IMR-90 (cell line): ENCODE results near the gene MB. TPM values are rescaled to one million over a fixed set of nuclear protein-coding genes. Genes with fewer than 3 reads are reported as not detected.
A peak's percentile ranks its signal among the peaks of the same experiment; 100 is the strongest.

Source experiments
- ATAC-seq: fragments of 200-7000 bp; cut with Tn5 transposase; 2 replicates; pipeline ENCODE4 v1.9.1; 2020; ENCODE audit warnings: low read depth, mild to moderate bottlenecking, moderate library complexity
- BruUV-seq: library from RNA; stranded (reverse); fragments of 400-500 nt; replicated peaks from 2 replicates; lab custom pipeline; 2021; lab: Mats Ljungman, UMichigan
- CTCF ChIA-PET: fragments of 300-600 bp; formaldehyde crosslinking; extraction: SDS; loops from one replicate; lab custom pipeline; 2021; ENCODE audit warnings: antibody characterized with exemption; lab: Yijun Ruan, JAX
- POLR2A ChIA-PET: fragments of 300-600 bp; sonication (Branson Sonifier 250); formaldehyde crosslinking; loops from one replicate; lab custom pipeline; 2022; ENCODE audit warnings: antibody characterized with exemption; ENCODE audit not compliant: unreplicated experiment; lab: Charles Lee
- DNase-seq: peaks from one replicate; pipeline ENCODE4 v3.0.0; 2013
- H2AFZ ChIP-seq: replicated peaks from 2 replicates; pipeline ENCODE3; 2013; ENCODE audit warnings: low read length, mild to moderate bottlenecking; ENCODE audit not compliant: poor library complexity
- H2AK5ac ChIP-seq: 2 replicates; pipeline ENCODE4 v1.6.1; 2013; ENCODE audit warnings: low read depth, low read length, inconsistent platforms
- H2AK9ac ChIP-seq: replicated peaks from 2 replicates; pipeline ENCODE3; 2013; ENCODE audit warnings: mild to moderate bottlenecking, low read depth, low read length, moderate library complexity; ENCODE audit not compliant: poor library complexity
- H2BK120ac ChIP-seq: 2 replicates; pipeline ENCODE4 v1.6.1; 2013; ENCODE audit warnings: low read depth, low read length, inconsistent platforms
- H2BK15ac ChIP-seq: 3 replicates; pipeline ENCODE4 v1.6.1; 2013; ENCODE audit warnings: low read depth, low read length, inconsistent platforms
- H2BK20ac ChIP-seq: 2 replicates; pipeline ENCODE4 v1.6.1; 2013; ENCODE audit warnings: low read depth, mild to moderate bottlenecking, inconsistent platforms, low read length, moderate library complexity
- H2BK5ac ChIP-seq: 2 replicates; pipeline ENCODE4 v1.6.1; 2013; ENCODE audit warnings: mild to moderate bottlenecking, low read depth, low read length, inconsistent platforms; ENCODE audit not compliant: poor library complexity, severe bottlenecking
- H3K14ac ChIP-seq: replicated peaks from 2 replicates; pipeline ENCODE4 v1.6.1; 2013; ENCODE audit warnings: low read depth, low read length, inconsistent platforms
- H3K18ac ChIP-seq: 2 replicates; pipeline ENCODE4 v1.6.1; 2013; ENCODE audit warnings: low read depth, low read length, control low read depth
- H3K23ac ChIP-seq: 2 replicates; pipeline ENCODE4 v1.6.1; 2013; ENCODE audit warnings: low read depth, low read length, inconsistent platforms
- H3K27ac ChIP-seq: 2 replicates; pipeline ENCODE4 v1.5.1; 2013; ENCODE audit warnings: mild to moderate bottlenecking, control low read depth, low read length; ENCODE audit not compliant: insufficient read depth
- H3K27me3 ChIP-seq: 2 replicates; pipeline ENCODE4 v1.6.1; 2013; ENCODE audit warnings: low read length; ENCODE audit not compliant: control insufficient read depth, insufficient read depth
- H3K36me3 ChIP-seq: 2 replicates; pipeline ENCODE4 v1.6.1; 2013; ENCODE audit warnings: low read length, mixed read lengths; ENCODE audit not compliant: control insufficient read depth, insufficient read depth
- H3K4ac ChIP-seq: 2 replicates; pipeline ENCODE4 v1.6.1; 2013; ENCODE audit warnings: low read depth, low read length, inconsistent platforms
- H3K4me1 ChIP-seq: 2 replicates; pipeline ENCODE4 v1.6.1; 2013; ENCODE audit warnings: low read length, mixed read lengths; ENCODE audit not compliant: control insufficient read depth, insufficient read depth
- H3K4me2 ChIP-seq: 2 replicates; pipeline ENCODE4 v1.6.1; 2013; ENCODE audit warnings: low read depth, mild to moderate bottlenecking, control low read depth, low read length, moderate library complexity
- H3K4me3 ChIP-seq: 2 replicates; pipeline ENCODE4 v1.5.1; 2013; ENCODE audit warnings: low read depth, mild to moderate bottlenecking, control low read depth, low read length, moderate library complexity; ENCODE audit not compliant: insufficient read depth
- H3K56ac ChIP-seq: 2 replicates; pipeline ENCODE4 v1.6.1; 2013; ENCODE audit warnings: low read length, inconsistent platforms; ENCODE audit not compliant: insufficient read depth; ENCODE audit errors: extremely low read depth
- H3K79me1 ChIP-seq, 2 experiments: 2 replicates each; pipeline ENCODE4 v1.6.1; 2013; ENCODE audit warnings: low read length in 2 of 2, inconsistent platforms in 1 of 2, low read depth in 1 of 2
- H3K9ac ChIP-seq: 2 replicates; pipeline ENCODE4 v1.6.1; 2013; ENCODE audit warnings: low read depth, low read length, control low read depth
- H3K9me1 ChIP-seq: 2 replicates; pipeline ENCODE4 v1.6.1; 2013; ENCODE audit warnings: low read length, inconsistent platforms; ENCODE audit not compliant: insufficient read depth
- H3K9me3 ChIP-seq: 2 replicates; pipeline ENCODE4 v1.6.1; 2013; ENCODE audit warnings: low read length; ENCODE audit not compliant: control insufficient read depth, insufficient read depth
- H4K20me1 ChIP-seq: 2 replicates; pipeline ENCODE4 v1.6.1; 2013; ENCODE audit warnings: low read length, inconsistent platforms; ENCODE audit not compliant: insufficient read depth
- H4K5ac ChIP-seq: 2 replicates; pipeline ENCODE4 v1.6.1; 2013; ENCODE audit warnings: mild to moderate bottlenecking, low read depth, low read length, control low read depth
- H4K8ac ChIP-seq, 2 experiments: 2 replicates each; pipeline ENCODE4 v1.6.1; 2013; ENCODE audit warnings: low read depth in 2 of 2, low read length in 2 of 2, control low read depth in 1 of 2, inconsistent platforms in 1 of 2
- H4K91ac ChIP-seq: 2 replicates; pipeline ENCODE4 v1.6.1; 2013; ENCODE audit warnings: low read depth, low read length, inconsistent platforms; ENCODE audit not compliant: insufficient read depth
- BHLHE40 ChIP-seq: fragments of 150-350 bp; IDR thresholded peaks from 2 replicates; pipeline ENCODE4 v1.6.1; 2016; ENCODE audit warnings: mild to moderate bottlenecking, low read depth, low read length
- CEBPB ChIP-seq: IDR thresholded peaks from 2 replicates; pipeline ENCODE4 v1.6.1; 2012; ENCODE audit warnings: low read depth, low read length, improper control_type of control experiment
- CHD1 ChIP-seq: IDR thresholded peaks from 2 replicates; pipeline ENCODE4 v1.6.1; 2012; ENCODE audit warnings: low read depth, low read length, improper control_type of control experiment
- FOS ChIP-seq: fragments of 150-350 bp; IDR thresholded peaks from 2 replicates; pipeline ENCODE4 v1.6.1; 2016; ENCODE audit warnings: low read depth, low read length
- MAFK ChIP-seq: IDR thresholded peaks from 2 replicates; pipeline ENCODE4 v1.6.1; 2012; ENCODE audit warnings: low read depth, low read length, improper control_type of control experiment
- MAZ ChIP-seq: IDR thresholded peaks from 2 replicates; pipeline ENCODE4 v1.6.1; 2012; ENCODE audit warnings: low read depth, mild to moderate bottlenecking, low read length, improper control_type of control experiment, moderate library complexity, borderline replicate concordance
- RAD21 ChIP-seq: IDR thresholded peaks from 2 replicates; pipeline ENCODE4 v1.6.1; 2012; ENCODE audit warnings: low read length, improper control_type of control experiment
- RCOR1 ChIP-seq: IDR thresholded peaks from 2 replicates; pipeline ENCODE4 v1.6.1; 2012; ENCODE audit warnings: mild to moderate bottlenecking, low read length, improper control_type of control experiment; ENCODE audit not compliant: insufficient replicate concordance
- SMC3 ChIP-seq: fragments of 150-350 bp; IDR thresholded peaks from 2 replicates; pipeline ENCODE4 v1.6.1; 2016; ENCODE audit warnings: low read depth, mild to moderate bottlenecking, antibody characterized with exemption, low read length, moderate library complexity
- WGBS, 2 experiments: methylation state at CpG; one replicate each; pipeline versions ENCODE4 v1.1.5 to v1.1.7; 2013; ENCODE audit warnings: missing lambda C conversion rate in 2 of 2; ENCODE audit not compliant: insufficient read length in 1 of 2; ENCODE audit errors: extremely low coverage in 2 of 2; 5-methylcytosine and 5-hydroxymethylcytosine counted together
- dilution Hi-C: fragments of 300-500 bp; cut with HindIII; formaldehyde crosslinking; loops from one replicate; pipeline ENCODE4 v1.14.3; 2018; ENCODE audit warnings: low sequenced_read_pairs; ENCODE audit not compliant: unreplicated experiment
- in situ Hi-C: fragments of 300-500 bp; cut with MboI; formaldehyde crosslinking; loops from 3 replicates; pipeline ENCODE4 v1.14.3; 2019; ENCODE audit warnings: low sequenced_read_pairs, inconsistent platforms, mixed read lengths
- intact Hi-C: fragments of 100-400 bp; cut with micrococcal nuclease; formaldehyde crosslinking; loops from 2 replicates; pipeline ENCODE4 v1.10.0; 2022
- polyA plus RNA-seq, 3 experiments: library from polyadenylated mRNA; depleted of rRNA; stranded (reverse); fragments of >200 nt; gene quantifications; 2 replicates each; pipeline ENCODE4 v1.2.3, GENCODE V29; 2012; ENCODE audit warnings: low replicate concordance in 1 of 3
- total RNA-seq: library from RNA; depleted of rRNA; stranded (reverse); fragments of >200 nt; gene quantifications from 2 replicates; pipeline ENCODE4 v1.2.3, GENCODE V29; 2012
- TF ChIP-seq, protein P1 (sequence below): fragments of 150-350 bp; IDR thresholded peaks from 2 replicates; pipeline ENCODE4 v1.6.1; 2017; ENCODE audit warnings: mild to moderate bottlenecking, antibody characterized with exemption, low read length, low read depth

The MB gene
- total and polyA plus RNA-seq, 2 of the 4 experiments (the other 2 are of a cell fraction) = not detected

DNA sequence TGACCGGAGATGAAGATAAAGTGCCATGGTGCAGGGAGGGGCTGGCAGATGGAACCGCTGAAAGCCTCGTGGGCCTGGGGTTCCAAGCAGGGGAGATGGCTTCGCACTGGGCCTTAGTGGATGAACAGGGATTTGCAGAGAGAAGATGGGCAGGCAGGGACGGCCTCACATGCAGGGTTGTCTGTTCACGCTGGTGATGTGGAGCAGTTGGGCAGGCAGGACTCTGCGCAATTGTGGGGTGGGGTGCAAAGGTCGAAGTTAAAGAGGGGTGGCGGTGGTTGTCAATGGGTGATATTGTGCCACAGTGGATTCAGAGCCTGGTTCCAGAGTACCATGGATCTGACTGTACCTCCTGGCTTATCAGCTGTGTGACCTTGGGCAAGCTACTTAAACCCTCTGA, 7.9 kb downstream of the MB start:
- ChIA-PET POLR2A (no interaction called here), CTCF (no interaction called here)
- H3K36me3 ChIP-seq = no peaks in the 10 kb centered on the region
- H3K9me3 ChIP-seq = no peaks in the 10 kb centered on the region
- 80% methylated on average over 2 of the region's 9 CpGs; no CpG with 5 or more reads in 1 of the 2 experiments for WGBS, 2 experiments
- H4K20me1 ChIP-seq = no peaks in the 10 kb centered on the region
- intact Hi-C loops = no loop called here
- no peak overlapping the region for H3K23ac ChIP-seq
- no peak overlapping the region for H2AFZ ChIP-seq
- dilution Hi-C loops = no loop called here
- H3K79me1 ChIP-seq = no peaks in the 10 kb centered on the region
- no peak overlapping the region for H3K4ac ChIP-seq
- no peak overlapping the region for H3K14ac ChIP-seq
- no peak overlapping the region for H2AK5ac ChIP-seq
- H3K9me1 ChIP-seq = peaks cover 3% of the 10 kb centered on the region; the same call in 1 of the 2 replicates
- H3K4me2 ChIP-seq = no peak overlapping the region
- H3K56ac ChIP-seq = no peak overlapping the region
- no peak overlapping the region for H3K9ac ChIP-seq
- DNase-seq (no peak), ATAC-seq (no peak)
- peaks cover 69% of the 10 kb centered on the region for H3K27me3 ChIP-seq
- H2BK120ac ChIP-seq = no peak overlapping the region
- no peak overlapping the region for H3K4me3 ChIP-seq
- H3K4me1 ChIP-seq = no peaks in the 10 kb centered on the region
- no peak overlapping the region for H4K91ac ChIP-seq
- H2AK9ac ChIP-seq = peak overlapping the region; percentile 3
- BruUV-seq = no TSS peak
- H2BK20ac ChIP-seq = no peak overlapping the region
- no peak overlapping the region for H4K5ac ChIP-seq
- no peak overlapping the region for H2BK15ac ChIP-seq
- H2BK5ac ChIP-seq = no peak overlapping the region
- H4K8ac ChIP-seq = no peak overlapping the region
- TF ChIP-seq MAZ (no peak), RAD21 (no peak), CHD1 (no peak), CEBPB (no peak), RCOR1 (no peak), MAFK (no peak), BHLHE40 (no peak), SMC3 (no peak), FOS (no peak)
- TF ChIP-seq, protein P1, sequence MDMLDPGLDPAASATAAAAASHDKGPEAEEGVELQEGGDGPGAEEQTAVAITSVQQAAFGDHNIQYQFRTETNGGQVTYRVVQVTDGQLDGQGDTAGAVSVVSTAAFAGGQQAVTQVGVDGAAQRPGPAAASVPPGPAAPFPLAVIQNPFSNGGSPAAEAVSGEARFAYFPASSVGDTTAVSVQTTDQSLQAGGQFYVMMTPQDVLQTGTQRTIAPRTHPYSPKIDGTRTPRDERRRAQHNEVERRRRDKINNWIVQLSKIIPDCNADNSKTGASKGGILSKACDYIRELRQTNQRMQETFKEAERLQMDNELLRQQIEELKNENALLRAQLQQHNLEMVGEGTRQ = no peak
- in situ Hi-C loops = no loop called here
- H3K27ac ChIP-seq = no peak overlapping the region
- H3K18ac ChIP-seq = no peak overlapping the region
